HEK293T (cell line): ENCODE data around the gene OR2T11.
"Not testable (repeated sequence)": the region's sequence is repeated elsewhere in the genome, so short reads cannot be mapped to it uniquely, and the experiment has no call there.

Source experiments
- ELF4 ChIP-seq: fragments of 450-650 bp; IDR thresholded peaks from 2 replicates; pipeline ENCODE4 v1.6.1; 2017; ENCODE audit warnings: antibody characterized with exemption
- SP1 ChIP-seq: fragments of 450-650 bp; IDR thresholded peaks from 2 replicates; pipeline ENCODE4 v1.6.1; 2017
- ZNF384 ChIP-seq: fragments of 450-650 bp; IDR thresholded peaks from 2 replicates; pipeline ENCODE4 v1.6.1; 2016

- not testable (repeated sequence) for TF ChIP-seq ELF4, ZNF384, SP1
These were observed 10.3 kb upstream of the OR2T11 start, which contains the start of gene OR2T35 for GRCh38 chr1:248645178-248645577.
